Endothelial cell of umbilical vein (primary cell): ENCODE results near the gene RPL10A. TPM values are rescaled to one million over a fixed set of nuclear protein-coding genes. Genes with fewer than 3 reads are reported as not detected.

Source experiments
- BruUV-seq: library from RNA; stranded (reverse); fragments of 400-500 nt; replicated peaks from 2 replicates; lab custom pipeline; 2021; lab: Mats Ljungman, UMichigan
- CTCF ChIA-PET: fragments of 300-600, 350-600 bp; sonication (Branson Sonifier 250); formaldehyde crosslinking; loops from one replicate; lab custom pipeline; 2021; ENCODE audit warnings: antibody characterized with exemption, inconsistent platforms; lab: Charles Lee
- POLR2A ChIA-PET: fragments of 300-600, 350-600 bp; sonication (Branson Sonifier 250); formaldehyde crosslinking; loops from one replicate; lab custom pipeline; 2021; ENCODE audit warnings: antibody characterized with exemption, inconsistent platforms; lab: Charles Lee
- DNase-seq: peaks from one replicate; pipeline ENCODE4 v3.0.0-alpha.2; 2011; ENCODE audit warnings: low read depth, low spot score
- FAIRE-seq: peaks from 2 replicates; lab custom pipeline; 2011; peaks lifted over from hg19 to GRCh38; lab: Jason Lieb, UNC
- H2AFZ ChIP-seq: 2 replicates; pipeline ENCODE4 v1.6.0; 2012; ENCODE audit warnings: low read depth, low read length, control low read depth, inconsistent platforms
- H3K27ac ChIP-seq: 2 replicates; pipeline ENCODE4 v1.5.1; 2011; ENCODE audit warnings: low read depth, mild to moderate bottlenecking, control low read depth, low read length, moderate library complexity; ENCODE audit not compliant: insufficient read depth
- H3K27me3 ChIP-seq, 2 experiments: 2 replicates each; pipeline versions ENCODE4 v1.6.0 to v1.6.1; 2011; ENCODE audit warnings: low read length in 2 of 2, mixed read lengths in 1 of 2; ENCODE audit not compliant: control insufficient read depth in 2 of 2, insufficient read depth in 2 of 2
- H3K36me3 ChIP-seq, 2 experiments: 2 replicates in 1 of 2; 3 replicates in 1 of 2; pipeline ENCODE4 v1.5.1; 2011; ENCODE audit warnings: low read length in 2 of 2, mild to moderate bottlenecking in 1 of 2, moderate library complexity in 1 of 2; ENCODE audit not compliant: control insufficient read depth in 2 of 2, insufficient read depth in 2 of 2; ENCODE audit errors: extremely low read depth in 1 of 2
- H3K4me1 ChIP-seq: 3 replicates; pipeline ENCODE4 v1.5.1; 2011; ENCODE audit warnings: mild to moderate bottlenecking, low read length; ENCODE audit not compliant: control insufficient read depth, insufficient read depth; ENCODE audit errors: extremely low read depth
- H3K4me2 ChIP-seq: 2 replicates; pipeline ENCODE4 v1.6.1; 2011; ENCODE audit warnings: low read length, control low read depth, mixed read lengths; ENCODE audit not compliant: insufficient read depth
- H3K4me3 ChIP-seq, 3 experiments: fragments of 200-600 bp in 1 of 3; sonication (generic), shearing (Covaris generic) in 1 of 3; replicated peaks in 1 of 3; 2 replicates each; pipeline ENCODE4 v1.5.1; 2011 to 2016; ENCODE audit warnings: control low read depth in 3 of 3, low read length in 3 of 3, mild to moderate bottlenecking in 2 of 3, inconsistent platforms in 1 of 3, low read depth in 1 of 3, moderate library complexity in 1 of 3; ENCODE audit not compliant: insufficient read depth in 1 of 3
- H3K79me2 ChIP-seq: 2 replicates; pipeline ENCODE4 v1.6.0; 2012; ENCODE audit warnings: low read length, inconsistent platforms; ENCODE audit not compliant: control insufficient read depth, insufficient read depth
- H3K9ac ChIP-seq: replicated peaks from 2 replicates; pipeline ENCODE3; 2011; ENCODE audit warnings: low read length, control low read depth; ENCODE audit not compliant: insufficient read depth; ENCODE audit errors: extremely low read depth
- H3K9me1 ChIP-seq: replicated peaks from 3 replicates; pipeline ENCODE4 v1.6.0; 2011; ENCODE audit warnings: mild to moderate bottlenecking, low read length; ENCODE audit not compliant: control insufficient read depth, insufficient read depth; ENCODE audit errors: extremely low read depth
- H3K9me3 ChIP-seq: replicated peaks from 2 replicates; pipeline ENCODE4 v1.5.1; 2012; ENCODE audit warnings: low read length, inconsistent platforms; ENCODE audit not compliant: control insufficient read depth, insufficient read depth
- H4K20me1 ChIP-seq: replicated peaks from 2 replicates; pipeline ENCODE3; 2011; ENCODE audit warnings: mild to moderate bottlenecking, low read length; ENCODE audit not compliant: control insufficient read depth, insufficient read depth; ENCODE audit errors: extremely low read depth
- EZH2 ChIP-seq: IDR thresholded peaks from 2 replicates; pipeline ENCODE4 v1.6.1; 2012; ENCODE audit warnings: borderline replicate concordance, low read depth, mild to moderate bottlenecking, moderate library complexity, low read length, inconsistent platforms; ENCODE audit not compliant: severe bottlenecking
- POLR2AphosphoS5 ChIP-seq: IDR thresholded peaks from 2 replicates; pipeline ENCODE4 v1.6.1; 2012; ENCODE audit warnings: low read depth, mild to moderate bottlenecking, control low read depth, low read length, moderate library complexity; ENCODE audit not compliant: insufficient read depth
- dilution Hi-C: fragments of 300-500 bp; cut with MboI; formaldehyde crosslinking; loops from one replicate; pipeline ENCODE4 v1.15.0; 2019; ENCODE audit warnings: low sequenced_read_pairs; ENCODE audit not compliant: extremely low pct_ligation_motif_present
- intact Hi-C: fragments of 100-400 bp; cut with micrococcal nuclease; formaldehyde crosslinking; loops from one replicate; pipeline ENCODE4 v1.10.0; 2022
- polyA plus RNA-seq, 4 experiments: library from polyadenylated mRNA; depleted of rRNA in 3 of 4; stranded (reverse) in 3 of 4; unstranded in 1 of 4; fragments of >200 nt; gene quantifications; 2 replicates each; pipeline versions ENCODE4 v1.2.1 to v1.2.3, GENCODE V29; 2011 to 2012; ENCODE audit warnings: missing spikeins in 1 of 4
- total RNA-seq: library from RNA; stranded (reverse); gene quantifications from 2 replicates; pipeline ENCODE4 v1.2.3, GENCODE V29; 2021
- TF ChIP-seq, protein P1 (sequence below), 2 donors: IDR thresholded peaks; 1 replicate in 1 of 2; 2 replicates in 1 of 2; pipeline ENCODE4 v1.5.1; 2011; ENCODE audit warnings: low read length in 2 of 2, mild to moderate bottlenecking in 2 of 2, moderate library complexity in 2 of 2, control low read depth in 1 of 2, inconsistent platforms in 1 of 2, low read depth in 1 of 2; ENCODE audit not compliant: insufficient read depth in 1 of 2; ENCODE audit errors: extremely low read depth in 1 of 2

Gene RPL10A
- total and polyA plus RNA-seq, 2 donors (not counting 3 experiments of a cell fraction or from before 2014, with no cell fraction given) = 1,339 to 1,956 TPM

DNA sequence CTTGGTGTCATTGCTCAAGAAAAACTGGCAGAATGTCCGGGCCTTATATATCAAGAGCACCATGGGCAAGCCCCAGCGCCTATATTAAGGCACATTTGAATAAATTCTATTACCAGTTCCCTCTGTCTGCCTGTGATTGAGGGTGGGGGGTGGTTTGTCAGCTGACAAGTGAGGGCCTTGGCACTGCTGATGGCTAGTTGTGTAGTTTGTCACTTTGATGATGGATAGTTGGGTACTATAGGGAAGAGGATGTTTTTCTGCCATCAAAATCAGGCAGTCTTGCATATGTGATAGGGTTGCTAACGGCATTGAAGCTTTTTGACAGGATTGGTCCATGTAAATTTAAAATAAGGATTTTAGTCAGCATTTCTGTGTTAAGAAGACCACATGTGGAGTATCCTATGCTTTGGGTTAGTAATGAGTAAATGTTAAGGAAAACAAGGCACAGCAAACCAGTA is 2.5 kb downstream of the RPL10A start:
- Histone ChIP-seq H3K4me3 (peak overlapping the region in 1 of 3 experiments; percentile 95), H3K4me1 (peaks cover 26% of the 10 kb centered on the region), H2AFZ (no peak overlapping the region), H3K4me2 (peak overlapping the region; percentile 96), H3K9me3 (no peaks in the 10 kb centered on the region), H3K9me1 (no peaks in the 10 kb centered on the region), H3K79me2 (peaks cover 33% of the 10 kb centered on the region), H3K27ac (no peak overlapping the region), H3K36me3 (peaks cover 10 to 13% of the 10 kb centered on the region in 2 experiments), H3K27me3 (no peaks in the 10 kb centered on the region), H3K9ac (no peak overlapping the region), H4K20me1 (peaks cover 12% of the 10 kb centered on the region)
- DNase-seq (no peak), FAIRE-seq (no peak)
- no TSS peak for BruUV-seq
- dilution Hi-C loops = no loop called here
- CTCF ChIA-PET = interaction anchor here (1.2 kb wide), 1 partner anchor 11 kb away, joined by 3 read pairs; no protein-coding TSS in a partner anchor
- intact Hi-C loops = no loop called here
- POLR2A ChIA-PET = no interaction called here
- TF ChIP-seq EZH2 (no peak), POLR2AphosphoS5 (peak; percentile 21)

DNA sequence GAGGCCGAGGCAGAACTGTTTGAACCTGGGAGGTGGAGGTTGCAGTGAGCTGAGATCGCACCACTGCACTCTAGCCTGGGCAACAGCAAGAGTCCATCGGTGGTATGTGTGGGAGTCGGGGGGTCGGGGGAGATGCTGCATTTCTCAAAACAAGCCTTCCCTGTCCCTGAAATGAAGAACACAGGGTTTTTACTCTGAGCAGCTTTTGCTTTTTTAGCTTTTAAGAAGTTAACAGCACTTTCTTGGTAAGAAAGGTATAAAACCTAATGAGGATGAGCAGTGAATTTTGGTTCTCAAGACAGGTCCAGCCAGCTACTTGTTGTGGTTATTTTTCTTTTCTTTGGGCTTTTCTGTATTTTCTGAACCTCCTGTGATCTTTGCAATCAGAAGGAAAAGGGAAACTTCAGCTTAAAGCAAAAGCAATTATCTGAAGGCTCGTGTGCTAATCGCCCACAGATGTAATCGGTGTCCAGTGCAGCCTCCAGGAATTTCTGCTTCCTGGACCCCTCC is 3.7 kb downstream of the RPL10A start:
- Histone ChIP-seq H3K79me2 (peaks cover 33% of the 10 kb centered on the region), H3K27ac (no peak overlapping the region), H4K20me1 (peaks cover 12% of the 10 kb centered on the region), H2AFZ (no peak overlapping the region), H3K9me1 (no peaks in the 10 kb centered on the region), H3K9me3 (no peaks in the 10 kb centered on the region), H3K27me3 (no peaks in the 10 kb centered on the region), H3K4me2 (no peak overlapping the region), H3K4me3 (no peak overlapping the region), H3K4me1 (peaks cover 26% of the 10 kb centered on the region), H3K36me3 (peaks cover 7 to 13% of the 10 kb centered on the region in 2 experiments), H3K9ac (no peak overlapping the region)
- intact Hi-C loops = no loop called here
- ChIA-PET CTCF (interaction anchor here (1.0 to 1.2 kb wide), 2 partner anchors 45 to 154 kb away, joined by 3 read pairs; no protein-coding TSS in a partner anchor), POLR2A (no interaction called here)
- dilution Hi-C loops = no loop called here
- DNase-seq = no peak
- FAIRE-seq = peak; percentile 33
- TF ChIP-seq EZH2 = no peak
- peak; percentile 40 for TF ChIP-seq POLR2AphosphoS5
- TF ChIP-seq, protein P1, sequence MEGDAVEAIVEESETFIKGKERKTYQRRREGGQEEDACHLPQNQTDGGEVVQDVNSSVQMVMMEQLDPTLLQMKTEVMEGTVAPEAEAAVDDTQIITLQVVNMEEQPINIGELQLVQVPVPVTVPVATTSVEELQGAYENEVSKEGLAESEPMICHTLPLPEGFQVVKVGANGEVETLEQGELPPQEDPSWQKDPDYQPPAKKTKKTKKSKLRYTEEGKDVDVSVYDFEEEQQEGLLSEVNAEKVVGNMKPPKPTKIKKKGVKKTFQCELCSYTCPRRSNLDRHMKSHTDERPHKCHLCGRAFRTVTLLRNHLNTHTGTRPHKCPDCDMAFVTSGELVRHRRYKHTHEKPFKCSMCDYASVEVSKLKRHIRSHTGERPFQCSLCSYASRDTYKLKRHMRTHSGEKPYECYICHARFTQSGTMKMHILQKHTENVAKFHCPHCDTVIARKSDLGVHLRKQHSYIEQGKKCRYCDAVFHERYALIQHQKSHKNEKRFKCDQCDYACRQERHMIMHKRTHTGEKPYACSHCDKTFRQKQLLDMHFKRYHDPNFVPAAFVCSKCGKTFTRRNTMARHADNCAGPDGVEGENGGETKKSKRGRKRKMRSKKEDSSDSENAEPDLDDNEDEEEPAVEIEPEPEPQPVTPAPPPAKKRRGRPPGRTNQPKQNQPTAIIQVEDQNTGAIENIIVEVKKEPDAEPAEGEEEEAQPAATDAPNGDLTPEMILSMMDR (IDR thresholded peaks at IDR 0.05; ENCODE audit: extremely low read depth in 1 of 2, insufficient read depth in 1 of 2, low read depth in 1 of 2, low read length in 2 of 2) = no peak
- no TSS peak for BruUV-seq
